PC-3 (cell line): Measurements from ENCODE around the gene KLHL2.
"Not testable (repeated sequence)": the region's sequence is repeated elsewhere in the genome, so short reads cannot be mapped to it uniquely, and the experiment has no call there.

Source experiments
- CTCF ChIP-seq: fragments of 300-600 bp; sonication (generic); conservative IDR thresholded peaks from 2 replicates; pipeline ENCODE4 v1.5.1; 2017; ENCODE audit warnings: antibody characterized with exemption, low read depth, mild to moderate bottlenecking, low read length
- EZH2 ChIP-seq: fragments of 300-600 bp; sonication (generic); IDR thresholded peaks from one replicate; pipeline ENCODE4 v1.6.1; 2017; ENCODE audit warnings: antibody characterized with exemption, mild to moderate bottlenecking, low read length; ENCODE audit not compliant: unreplicated experiment
- EZH2phosphoT487 ChIP-seq: fragments of 300-600 bp; sonication (generic); IDR thresholded peaks from 2 replicates; pipeline ENCODE4 v1.6.1; 2018; ENCODE audit warnings: mild to moderate bottlenecking, antibody characterized with exemption, low read length, borderline replicate concordance

- not testable (repeated sequence) for TF ChIP-seq CTCF, EZH2, EZH2phosphoT487
Measured at GRCh38 chr4:165262306-165262705, 54.9 kb downstream of the KLHL2 start.
